H9 (cell line): Measurements from ENCODE around the gene PRDM5. TPM values are rescaled to one million over a fixed set of nuclear protein-coding genes. Genes with fewer than 3 reads are reported as not detected.

ENCODE experiments used
- DNase-seq: peaks from one replicate; pipeline ENCODE4 v3.0.0-alpha.2; 2017
- H2AFZ ChIP-seq: one replicate; pipeline ENCODE4 v1.6.1; 2013; ENCODE audit warnings: mild to moderate bottlenecking, low read length, control low read depth, moderate library complexity
- H2AK5ac ChIP-seq: 2 replicates; pipeline ENCODE4 v1.6.1; 2013; ENCODE audit warnings: low read length, control low read depth, mixed read lengths; ENCODE audit not compliant: insufficient read length
- H2BK120ac ChIP-seq: one replicate; pipeline ENCODE4 v1.6.1; 2013; ENCODE audit warnings: low read depth, mild to moderate bottlenecking, low read length, control low read depth, inconsistent platforms; ENCODE audit not compliant: poor library complexity, severe bottlenecking
- H2BK12ac ChIP-seq: 2 replicates; pipeline ENCODE4 v1.6.1; 2013; ENCODE audit warnings: low read length, control low read depth, mixed read lengths, low read depth; ENCODE audit not compliant: insufficient read length
- H2BK15ac ChIP-seq: 2 replicates; pipeline ENCODE4 v1.6.1; 2013; ENCODE audit warnings: low read depth, low read length, control low read depth
- H2BK20ac ChIP-seq: one replicate; pipeline ENCODE4 v1.6.1; 2013; ENCODE audit warnings: low read depth, mild to moderate bottlenecking, low read length, control low read depth, inconsistent platforms; ENCODE audit not compliant: poor library complexity, severe bottlenecking
- H2BK5ac ChIP-seq: 2 replicates; pipeline ENCODE4 v1.6.1; 2013; ENCODE audit warnings: low read length, control low read depth, mixed read lengths; ENCODE audit not compliant: insufficient read length
- H3K14ac ChIP-seq: 2 replicates; pipeline ENCODE4 v1.6.1; 2013; ENCODE audit warnings: low read length, control low read depth; ENCODE audit not compliant: insufficient read depth
- H3K18ac ChIP-seq: 2 replicates; pipeline ENCODE4 v1.6.1; 2013; ENCODE audit warnings: low read depth, mild to moderate bottlenecking, mixed read lengths, low read length, control low read depth; ENCODE audit not compliant: insufficient read length
- H3K23ac ChIP-seq: 2 replicates; pipeline ENCODE4 v1.6.1; 2013; ENCODE audit warnings: low read length, control low read depth, mixed read lengths, low read depth; ENCODE audit not compliant: insufficient read length
- H3K23me2 ChIP-seq: 2 replicates; pipeline ENCODE4 v1.6.1; 2013; ENCODE audit warnings: low read depth, mild to moderate bottlenecking, mixed read lengths, low read length, control low read depth; ENCODE audit not compliant: insufficient read length, poor library complexity, severe bottlenecking
- H3K27ac ChIP-seq: 2 replicates; pipeline ENCODE4 v1.5.1; 2013; ENCODE audit warnings: low read length, control low read depth, mixed read lengths, low read depth; ENCODE audit not compliant: insufficient read length
- H3K27me3 ChIP-seq: 2 replicates; pipeline ENCODE4 v1.6.1; 2013; ENCODE audit warnings: low read length, control low read depth, inconsistent platforms; ENCODE audit not compliant: insufficient read depth
- H3K4ac ChIP-seq: 2 replicates; pipeline ENCODE4 v1.6.1; 2013; ENCODE audit warnings: low read depth, mild to moderate bottlenecking, control low read depth, inconsistent platforms, low read length, moderate library complexity
- H3K4me1 ChIP-seq: 2 replicates; pipeline ENCODE4 v1.6.1; 2013; ENCODE audit warnings: low read length, control low read depth, inconsistent platforms; ENCODE audit not compliant: insufficient read depth
- H3K4me2 ChIP-seq: 2 replicates; pipeline ENCODE4 v1.6.1; 2013; ENCODE audit warnings: low read length, control low read depth, mixed read lengths; ENCODE audit not compliant: insufficient read length, insufficient read depth
- H3K56ac ChIP-seq: 2 replicates; pipeline ENCODE4 v1.6.1; 2013; ENCODE audit warnings: low read depth, mild to moderate bottlenecking, mixed read lengths, low read length, control low read depth; ENCODE audit not compliant: insufficient read length
- H3K79me1 ChIP-seq: 2 replicates; pipeline ENCODE4 v1.6.1; 2013; ENCODE audit warnings: low read depth, mild to moderate bottlenecking, moderate library complexity, low read length, control low read depth, inconsistent platforms; ENCODE audit not compliant: insufficient read depth, poor library complexity, severe bottlenecking
- H3K79me2 ChIP-seq: 2 replicates; pipeline ENCODE4 v1.6.1; 2013; ENCODE audit warnings: low read length, control low read depth, inconsistent platforms; ENCODE audit not compliant: insufficient read depth
- H3K9ac ChIP-seq: 2 replicates; pipeline ENCODE4 v1.6.1; 2013; ENCODE audit warnings: low read length, control low read depth, mixed read lengths; ENCODE audit not compliant: insufficient read length; ENCODE audit errors: extremely low read depth
- H3K9me3 ChIP-seq: one replicate; pipeline ENCODE4 v1.6.1; 2013; ENCODE audit warnings: low read depth, low read length, inconsistent platforms; ENCODE audit not compliant: control insufficient read depth
- H3T11ph ChIP-seq: one replicate; pipeline ENCODE4 v1.6.1; 2013; ENCODE audit warnings: mild to moderate bottlenecking, low read length, control low read depth, inconsistent platforms
- H4K20me1 ChIP-seq: one replicate; pipeline ENCODE4 v1.6.1; 2013; ENCODE audit not compliant: control insufficient read depth, insufficient read length, insufficient read depth
- H4K5ac ChIP-seq: 2 replicates; pipeline ENCODE4 v1.6.1; 2013; ENCODE audit warnings: low read depth, mild to moderate bottlenecking, mixed read lengths, low read length, control low read depth; ENCODE audit not compliant: insufficient read length
- H4K8ac ChIP-seq: replicated peaks from 2 replicates; pipeline ENCODE4 v1.6.1; 2013; ENCODE audit warnings: low read length, control low read depth, mixed read lengths, low read depth; ENCODE audit not compliant: insufficient read length
- H4K91ac ChIP-seq: 2 replicates; pipeline ENCODE4 v1.6.1; 2013; ENCODE audit warnings: low read depth, mild to moderate bottlenecking, moderate library complexity, mixed read lengths, low read length, control low read depth; ENCODE audit not compliant: insufficient read length
- H3K27ac Mint-ChIP-seq, 3 experiments: 2 replicates in 2 of 3; 3 replicates in 1 of 3; pipeline ENCODE4 v1.8.0; 2020 to 2021; ENCODE audit warnings: mixed read lengths in 3 of 3, mild to moderate bottlenecking in 1 of 3, moderate library complexity in 1 of 3
- H3K27me3 Mint-ChIP-seq: 2 replicates; pipeline ENCODE4 v1.8.0; 2021; ENCODE audit warnings: low read depth, mild to moderate bottlenecking, moderate library complexity, mixed read lengths
- H3K36me3 Mint-ChIP-seq, 3 experiments: 2 replicates in 2 of 3; 3 replicates in 1 of 3; pipeline ENCODE4 v1.8.0; 2020 to 2021; ENCODE audit warnings: low read depth in 3 of 3, mixed read lengths in 3 of 3; ENCODE audit not compliant: insufficient read depth in 1 of 3
- H3K4me1 Mint-ChIP-seq, 2 experiments: 2 replicates each; pipeline ENCODE4 v1.8.0; 2020; ENCODE audit warnings: mixed read lengths in 2 of 2
- H3K4me3 Mint-ChIP-seq, 2 experiments: 2 replicates in 1 of 2; 3 replicates in 1 of 2; pipeline ENCODE4 v1.8.0; 2020 to 2021; ENCODE audit warnings: mild to moderate bottlenecking in 2 of 2, mixed read lengths in 2 of 2, moderate library complexity in 1 of 2
- H3K9me3 Mint-ChIP-seq, 2 experiments: 2 replicates in 1 of 2; 3 replicates in 1 of 2; pipeline ENCODE4 v1.8.0; 2020; ENCODE audit warnings: mild to moderate bottlenecking in 2 of 2, mixed read lengths in 2 of 2, moderate library complexity in 1 of 2
- WGBS: extraction: QIAGEN DNeasy Blood & Tissue Kit; methylation state at CpG from one replicate; pipeline ENCODE4 v1.1.7; 2013; ENCODE audit warnings: missing lambda C conversion rate, low lambda C conversion rate, mixed read lengths; ENCODE audit not compliant: insufficient read length; ENCODE audit errors: extremely low coverage; 5-methylcytosine and 5-hydroxymethylcytosine counted together
- total RNA-seq: library from RNA; stranded (reverse); gene quantifications from 2 replicates; pipeline ENCODE4 v1.2.1, GENCODE V29; 2021
- TF ChIP-seq, protein P1 (sequence below): fragments of 200-600 bp; sonication (generic); conservative IDR thresholded peaks from 3 replicates; pipeline ENCODE4 v1.8.0; 2021; ENCODE audit warnings: antibody characterized with exemption, mild to moderate bottlenecking

Gene PRDM5
- total RNA-seq, 1 experiment from 2014 or later, result 21.7 TPM

DNA sequence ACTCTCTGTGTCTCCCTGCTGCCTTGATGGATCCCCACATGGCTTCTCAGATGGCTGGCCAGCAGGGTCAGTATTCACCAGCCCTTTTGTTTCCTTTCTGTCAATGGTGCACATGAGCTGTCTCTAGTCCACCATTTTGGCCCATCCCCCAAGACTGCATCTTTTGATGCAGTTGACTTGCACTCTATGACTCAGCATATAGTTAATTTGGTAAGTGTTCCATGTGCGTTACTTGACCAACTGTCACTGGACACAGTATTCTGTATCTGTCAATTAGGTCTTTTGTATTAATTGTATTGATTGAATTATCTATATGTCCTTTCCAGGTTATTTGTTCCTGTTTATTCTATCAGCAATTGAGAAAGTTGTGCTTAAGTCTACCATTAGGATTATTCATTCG lies 29.2 kb downstream of the PRDM5 start:
- H3K9ac ChIP-seq, result no peak overlapping the region
- TF ChIP-seq, protein P1, sequence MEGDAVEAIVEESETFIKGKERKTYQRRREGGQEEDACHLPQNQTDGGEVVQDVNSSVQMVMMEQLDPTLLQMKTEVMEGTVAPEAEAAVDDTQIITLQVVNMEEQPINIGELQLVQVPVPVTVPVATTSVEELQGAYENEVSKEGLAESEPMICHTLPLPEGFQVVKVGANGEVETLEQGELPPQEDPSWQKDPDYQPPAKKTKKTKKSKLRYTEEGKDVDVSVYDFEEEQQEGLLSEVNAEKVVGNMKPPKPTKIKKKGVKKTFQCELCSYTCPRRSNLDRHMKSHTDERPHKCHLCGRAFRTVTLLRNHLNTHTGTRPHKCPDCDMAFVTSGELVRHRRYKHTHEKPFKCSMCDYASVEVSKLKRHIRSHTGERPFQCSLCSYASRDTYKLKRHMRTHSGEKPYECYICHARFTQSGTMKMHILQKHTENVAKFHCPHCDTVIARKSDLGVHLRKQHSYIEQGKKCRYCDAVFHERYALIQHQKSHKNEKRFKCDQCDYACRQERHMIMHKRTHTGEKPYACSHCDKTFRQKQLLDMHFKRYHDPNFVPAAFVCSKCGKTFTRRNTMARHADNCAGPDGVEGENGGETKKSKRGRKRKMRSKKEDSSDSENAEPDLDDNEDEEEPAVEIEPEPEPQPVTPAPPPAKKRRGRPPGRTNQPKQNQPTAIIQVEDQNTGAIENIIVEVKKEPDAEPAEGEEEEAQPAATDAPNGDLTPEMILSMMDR, result no peak
- no peak overlapping the region for H3K18ac ChIP-seq
- H2BK5ac ChIP-seq, result no peak overlapping the region
- H2BK15ac ChIP-seq, result no peak overlapping the region
- H3K27me3 ChIP-seq, result no peaks in the 10 kb centered on the region
- no peak overlapping the region for H3K23ac ChIP-seq
- Mint-ChIP-seq H3K36me3 (peaks cover 26 to 45% (median 31%) of the 10 kb centered on the region in 3 experiments), H3K27ac (no peak overlapping the region; a peak in 1 of 7 replicates), H3K27me3 (no peaks in the 10 kb centered on the region), H3K9me3 (peaks cover 5 to 12% of the 10 kb centered on the region in 2 experiments; a peak in 4 of 5 replicates), H3K4me1 (no peaks in the 10 kb centered on the region), H3K4me3 (no peak overlapping the region; a peak in 1 of 5 replicates)
- no peak overlapping the region for H3T11ph ChIP-seq
- H2BK20ac ChIP-seq, result no peak overlapping the region
- no peak overlapping the region for H3K4me2 ChIP-seq
- no peak overlapping the region for H3K56ac ChIP-seq
- no peak overlapping the region for H3K4ac ChIP-seq
- no peaks in the 10 kb centered on the region for H4K20me1 ChIP-seq
- no peaks in the 10 kb centered on the region for H3K9me3 ChIP-seq
- H3K27ac ChIP-seq, result no peak overlapping the region
- H2BK12ac ChIP-seq, result no peak overlapping the region
- no peaks in the 10 kb centered on the region for H3K23me2 ChIP-seq
- no peak overlapping the region for H4K91ac ChIP-seq
- no peak for DNase-seq
- no peak overlapping the region for H4K8ac ChIP-seq
- WGBS, result no CpG with 5 or more reads among the region's 2 CpGs
- no peak overlapping the region for H2AK5ac ChIP-seq
- H2BK120ac ChIP-seq, result no peak overlapping the region
- no peak overlapping the region for H4K5ac ChIP-seq
- H3K79me2 ChIP-seq, result no peaks in the 10 kb centered on the region
- no peaks in the 10 kb centered on the region for H3K4me1 ChIP-seq
- no peak overlapping the region for H3K14ac ChIP-seq
- H2AFZ ChIP-seq, result no peak overlapping the region
- no peaks in the 10 kb centered on the region for H3K79me1 ChIP-seq
